K562 (cell line): ENCODE measurements around the gene AAK1. TPM values are rescaled to one million over a fixed set of nuclear protein-coding genes. Genes with fewer than 3 reads are reported as not detected.

Experiments
- ARHGAP35 ChIP-seq: fragments of 450-650 bp; IDR thresholded peaks from 2 replicates; pipeline ENCODE4 v1.6.1; 2018; ENCODE audit not compliant: partially characterized antibody
- ARNT ChIP-seq, 2 experiments: fragments of 450-650 bp; IDR thresholded peaks; 2 replicates each; pipeline ENCODE4 v1.6.1; 2016; ENCODE audit warnings: mild to moderate bottlenecking in 1 of 2
- BDP1 ChIP-seq: IDR thresholded peaks from 3 replicates; pipeline ENCODE4 v1.6.1; 2011; ENCODE audit not compliant: insufficient read length, insufficient read depth
- BRD9 ChIP-seq: fragments of 450-650 bp; IDR thresholded peaks from 2 replicates; pipeline ENCODE4 v1.6.1; 2018; ENCODE audit warnings: low read depth; ENCODE audit not compliant: partially characterized antibody
- CEBPG ChIP-seq, 3 experiments: fragments of 200-800 bp in 1 of 3; sonication (Bioruptor generic) in 1 of 3; sonication (generic) in 1 of 3; formaldehyde crosslinking in 1 of 3; IDR thresholded peaks in 2 of 3; conservative IDR thresholded peaks in 1 of 3; 2 replicates each; pipeline versions ENCODE4 v1.6.1 to v1.8.0; 2016 to 2022; ENCODE audit warnings: missing compliant biosample characterization in 2 of 3, missing genetic modification characterization in 2 of 3, mild to moderate bottlenecking in 1 of 3, missing genetic modification reagents in 1 of 3
- CREB1 ChIP-seq, 2 experiments: sonication (generic) in 1 of 2; formaldehyde crosslinking in 1 of 2; IDR thresholded peaks; 2 replicates each; pipeline versions ENCODE4 v1.6.1 to v1.8.0; 2012 to 2022; ENCODE audit warnings: inconsistent platforms in 1 of 2, mild to moderate bottlenecking in 1 of 2, missing genetic modification reagents in 1 of 2, moderate library complexity in 1 of 2
- CREB5 ChIP-seq: fragments of 250-450 bp; sonication (Bioruptor Pico); IDR thresholded peaks from 2 replicates; pipeline ENCODE4 v1.5.0; 2020; ENCODE audit warnings: mild to moderate bottlenecking
- DIDO1 ChIP-seq: fragments of 450-650 bp; IDR thresholded peaks from 2 replicates; pipeline ENCODE4 v1.6.1; 2016; ENCODE audit warnings: low read depth, missing biosample characterization, missing genetic modification characterization
- E2F8 ChIP-seq: fragments of 450-650 bp; IDR thresholded peaks from 2 replicates; pipeline ENCODE4 v1.7.1; 2018; ENCODE audit warnings: mild to moderate bottlenecking, low read depth; ENCODE audit not compliant: partially characterized antibody
- GATAD2A ChIP-seq: fragments of 450-650 bp; IDR thresholded peaks from 2 replicates; pipeline ENCODE4 v1.6.1; 2017
- MCM5 ChIP-seq: fragments of 450-650 bp; IDR thresholded peaks from 2 replicates; pipeline ENCODE4 v1.6.1; 2016; ENCODE audit warnings: low read depth
- MLLT1 ChIP-seq, 2 experiments: fragments of 450-650 bp; IDR thresholded peaks; 2 replicates each; pipeline ENCODE4 v1.6.1; 2016
- PATZ1 ChIP-seq: fragments of 250-450 bp; sonication (Bioruptor Pico); IDR thresholded peaks from 2 replicates; pipeline ENCODE4 v1.5.0; 2020; ENCODE audit warnings: mild to moderate bottlenecking, borderline replicate concordance
- PTRF ChIP-seq: fragments of 450-650 bp; IDR thresholded peaks from 2 replicates; pipeline ENCODE4 v1.6.1; 2016; ENCODE audit warnings: mild to moderate bottlenecking, missing genetic modification characterization, missing compliant biosample characterization
- RBM34 ChIP-seq: fragments of 200-400 bp; formaldehyde crosslinking; IDR thresholded peaks from 2 replicates; pipeline ENCODE4 v1.6.1; 2018; ENCODE audit warnings: low read length, borderline replicate concordance; ENCODE audit not compliant: insufficient read depth
- RFX7 ChIP-seq: fragments of 250-450 bp; sonication (Bioruptor Pico); IDR thresholded peaks from 2 replicates; pipeline ENCODE4 v1.5.1; 2021; ENCODE audit warnings: mild to moderate bottlenecking
- ZNF165 ChIP-seq: fragments of 250-450 bp; sonication (Bioruptor Pico); IDR thresholded peaks from 2 replicates; pipeline ENCODE4 v1.4.0; 2020; ENCODE audit warnings: borderline replicate concordance
- ZNF57 ChIP-seq: fragments of 450-650 bp; formaldehyde crosslinking; IDR thresholded peaks from 2 replicates; pipeline ENCODE4 v1.4.0; 2020; ENCODE audit warnings: mild to moderate bottlenecking, moderate library complexity
- ZNF766 ChIP-seq: fragments of 200-800 bp; sonication (Bioruptor generic); conservative IDR thresholded peaks from 2 replicates; pipeline ENCODE4 v1.6.1; 2016; ENCODE audit warnings: missing genetic modification characterization, missing compliant biosample characterization
- ZNF778 ChIP-seq: fragments of 450-650 bp; formaldehyde crosslinking; IDR thresholded peaks from 2 replicates; pipeline ENCODE4 v1.4.0; 2020; ENCODE audit warnings: mild to moderate bottlenecking, moderate library complexity
- polyA plus RNA-seq, 8 experiments: library from polyadenylated mRNA; depleted of rRNA in 4 of 8; stranded (reverse) in 5 of 8; unstranded in 3 of 8; fragments of >200 nt; fragmentation: Nextera tagmentation in 2 of 8; fragmentation: Illumina TruSeq in 1 of 8; extraction: Ambion mirVana in 2 of 8; extraction: Trizol in 1 of 8; gene quantifications; 2 replicates each; pipeline versions ENCODE4 v1.2.1 to v1.2.3, GENCODE V29; 2011 to 2014; ENCODE audit warnings: inconsistent platforms in 1 of 8, missing spikeins in 1 of 8
- total RNA-seq, 7 experiments: library from RNA; depleted of rRNA in 6 of 7; stranded (reverse); fragments of >200 nt in 6 of 7; fragmentation: Illumina TruSeq in 2 of 7; extraction: Trizol in 2 of 7; gene quantifications; 2 replicates each; pipeline versions ENCODE4 v1.2.1 to v1.2.3, GENCODE V29; 2011 to 2021; ENCODE audit warnings: low replicate concordance in 1 of 7

The AAK1 gene
- total and polyA plus RNA-seq, 9 of the 15 experiments (the other 6 are each of a cell fraction or from before 2014, with no cell fraction given), result 0.89 to 17.1 (median 6.0) TPM

GRCh38 chr2:69642709-69643601 lies 584 bp downstream of the AAK1 start (continued):
- no peak for TF ChIP-seq MCM5
- TF ChIP-seq ZNF57, result no peak
- no peak for TF ChIP-seq ARHGAP35
- peak; percentile 49 to 65; a peak in 2 of 4 replicates for TF ChIP-seq MLLT1 (IDR thresholded peaks at IDR 0.05)
- TF ChIP-seq ZNF778, result no peak
- no peak for TF ChIP-seq CREB1 (IDR thresholded peaks at IDR 0.05)
- no peak for TF ChIP-seq CREB1 (CRISPR knock-in tag; IDR thresholded peaks at IDR 0.05)
- no peak; a peak in 2 of 4 replicates for TF ChIP-seq ARNT (IDR thresholded peaks at IDR 0.05)
- peak; percentile 97 for TF ChIP-seq CEBPG (CRISPR knock-in tag; IDR thresholded peaks at IDR 0.05)
- peak; percentile 64 to 94 for TF ChIP-seq CEBPG (tag; conservative IDR thresholded peaks at IDR 0.05 in 1 of 2, IDR thresholded peaks at IDR 0.05 in 1 of 2)
- no peak for TF ChIP-seq E2F8
- TF ChIP-seq RFX7 (CRISPR knock-in tag), result no peak
- no peak for TF ChIP-seq CREB5 (CRISPR knock-in tag)
- no peak for TF ChIP-seq BRD9
- TF ChIP-seq PATZ1 (CRISPR knock-in tag), result no peak
- TF ChIP-seq DIDO1, result no peak
- TF ChIP-seq ZNF165 (CRISPR knock-in tag), result no peak
- 0 out of 2 replicates have a peak, but pooled peaks have one; percentile 46 for TF ChIP-seq ZNF766 (CRISPR knock-in tag)
- no peak for TF ChIP-seq GATAD2A
- TF ChIP-seq PTRF (tag), result no peak
- no peak for TF ChIP-seq RBM34
- TF ChIP-seq BDP1, result no peak
